GM21390 (cell line): ENCODE measurements around the gene MANEA.
"Not testable (repeated sequence)": the region's sequence is repeated elsewhere in the genome, so short reads cannot be mapped to it uniquely, and the experiment has no call there.

Source experiments
- ATAC-seq: cut with Tn5 transposase; IDR thresholded peaks from one replicate; pipeline ENCODE4 v1.9.1; 2021; ENCODE audit not compliant: unreplicated experiment

MANEA gene, protein sequence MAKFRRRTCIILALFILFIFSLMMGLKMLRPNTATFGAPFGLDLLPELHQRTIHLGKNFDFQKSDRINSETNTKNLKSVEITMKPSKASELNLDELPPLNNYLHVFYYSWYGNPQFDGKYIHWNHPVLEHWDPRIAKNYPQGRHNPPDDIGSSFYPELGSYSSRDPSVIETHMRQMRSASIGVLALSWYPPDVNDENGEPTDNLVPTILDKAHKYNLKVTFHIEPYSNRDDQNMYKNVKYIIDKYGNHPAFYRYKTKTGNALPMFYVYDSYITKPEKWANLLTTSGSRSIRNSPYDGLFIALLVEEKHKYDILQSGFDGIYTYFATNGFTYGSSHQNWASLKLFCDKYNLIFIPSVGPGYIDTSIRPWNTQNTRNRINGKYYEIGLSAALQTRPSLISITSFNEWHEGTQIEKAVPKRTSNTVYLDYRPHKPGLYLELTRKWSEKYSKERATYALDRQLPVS

DNA sequence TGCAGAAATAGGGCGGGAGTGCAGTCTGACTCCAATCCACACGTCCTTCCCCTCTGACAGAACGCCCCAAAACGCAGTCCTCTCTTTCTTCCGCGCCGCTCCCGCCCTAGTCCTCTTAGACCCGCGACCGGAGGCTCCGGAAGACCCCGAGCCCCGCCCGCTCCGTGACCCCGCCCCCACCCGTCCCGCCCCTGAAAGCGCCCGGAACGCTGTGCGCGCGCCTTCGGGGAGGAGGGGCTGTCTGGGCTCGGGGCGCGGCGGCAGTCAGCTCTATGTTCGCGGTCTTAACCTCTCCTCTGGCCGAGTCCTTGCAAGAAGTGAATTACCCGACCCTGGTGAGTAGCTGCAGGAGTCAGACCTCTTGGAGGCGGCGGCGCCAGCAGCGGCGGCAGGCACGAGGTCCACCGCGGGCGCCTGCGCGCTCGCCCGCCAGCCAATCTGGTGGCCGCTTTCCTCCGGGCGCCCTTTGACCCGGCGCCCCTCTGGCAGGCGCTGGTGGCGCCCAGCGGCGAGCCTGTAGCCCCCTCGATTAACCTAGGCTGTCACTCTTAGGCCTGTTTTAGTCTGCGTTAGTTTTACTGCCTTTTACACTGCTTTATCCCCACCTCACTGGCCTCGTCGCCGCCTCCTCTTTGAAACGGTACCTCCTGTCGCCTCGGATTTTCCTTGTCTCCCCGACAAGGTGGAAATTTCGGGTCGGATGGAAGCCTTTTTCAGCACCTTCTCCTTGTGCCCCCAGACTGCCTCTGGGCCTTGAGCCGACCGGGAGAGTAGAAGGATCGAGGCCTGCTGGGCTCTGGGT is at the start of gene MANEA:
Gene MANEA (plus strand): TSS at position 232 of the 802 bp plus-strand sequence. CDS start 8,905 bp downstream, outside the sequence.
- peak; percentile 77 for ATAC-seq

DNA sequence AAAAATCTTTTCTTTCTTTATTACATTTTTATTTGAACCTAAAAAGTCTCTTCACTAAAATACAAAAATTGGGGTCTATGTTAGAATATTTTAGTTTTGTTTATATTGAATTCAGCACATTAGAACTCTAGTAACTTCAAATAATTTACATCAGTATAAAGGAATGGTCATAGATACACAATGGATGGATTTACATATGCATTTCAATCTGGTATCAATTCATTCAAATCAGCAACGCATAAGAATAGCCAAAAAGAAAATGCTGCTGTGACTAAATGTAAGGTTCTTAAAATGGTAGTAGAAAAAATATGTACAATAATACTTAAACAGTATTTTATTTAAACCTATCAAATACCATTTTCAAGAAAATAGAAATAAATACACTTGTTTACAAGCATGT is 47.6 kb upstream of the MANEA start:
- ATAC-seq, result no peak

DNA sequence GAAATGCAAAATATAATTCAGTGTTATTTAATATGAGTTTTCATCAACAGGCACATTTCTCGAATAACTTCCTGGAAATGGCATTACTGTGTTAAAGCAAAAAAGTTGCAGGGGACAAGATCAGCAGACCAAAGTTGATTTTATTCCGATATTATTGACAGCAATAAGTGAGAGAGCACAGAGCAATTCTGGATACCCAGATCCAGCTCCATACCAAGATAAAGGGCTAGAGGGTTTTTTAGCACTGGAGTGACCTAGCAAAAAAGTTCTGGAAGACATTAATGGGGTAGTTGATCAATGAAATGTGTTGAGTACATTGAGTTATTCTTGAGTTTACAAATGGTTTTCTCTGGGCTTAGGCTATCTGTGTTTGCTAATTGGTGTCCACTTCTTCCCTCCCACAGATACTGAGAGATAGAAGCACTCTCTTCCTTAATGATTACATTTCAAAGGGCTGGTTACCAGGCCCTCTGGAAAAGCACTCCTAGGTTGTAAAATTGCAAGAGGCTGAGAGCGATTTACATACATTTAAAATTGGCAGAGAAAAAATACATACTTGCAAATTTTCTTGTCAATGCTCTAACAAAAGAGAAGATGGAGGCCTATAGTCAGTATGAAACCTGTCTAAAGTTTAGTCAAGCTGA is 47.0 kb upstream of the MANEA start:
- no peak for ATAC-seq

DNA sequence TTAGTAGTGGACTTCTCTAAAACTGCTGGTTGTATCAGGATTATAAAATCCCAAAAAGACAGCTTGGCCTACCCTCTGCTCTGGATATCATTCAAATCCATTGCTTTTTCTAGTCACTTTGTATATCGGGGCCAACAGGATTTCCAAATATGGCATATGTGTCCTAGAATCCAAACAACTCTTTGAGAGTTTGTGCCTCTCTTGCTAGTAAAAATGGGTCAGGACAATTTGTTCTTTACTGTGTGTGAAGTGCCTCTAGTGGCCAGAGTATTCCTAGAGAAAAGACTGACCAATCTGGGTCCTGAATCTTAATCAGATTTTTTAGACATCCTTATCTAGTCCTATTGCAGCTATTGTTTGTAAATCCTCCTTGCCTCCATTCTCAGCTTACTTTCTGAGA is 33.5 kb upstream of the MANEA start:
- ATAC-seq, result no peak

DNA sequence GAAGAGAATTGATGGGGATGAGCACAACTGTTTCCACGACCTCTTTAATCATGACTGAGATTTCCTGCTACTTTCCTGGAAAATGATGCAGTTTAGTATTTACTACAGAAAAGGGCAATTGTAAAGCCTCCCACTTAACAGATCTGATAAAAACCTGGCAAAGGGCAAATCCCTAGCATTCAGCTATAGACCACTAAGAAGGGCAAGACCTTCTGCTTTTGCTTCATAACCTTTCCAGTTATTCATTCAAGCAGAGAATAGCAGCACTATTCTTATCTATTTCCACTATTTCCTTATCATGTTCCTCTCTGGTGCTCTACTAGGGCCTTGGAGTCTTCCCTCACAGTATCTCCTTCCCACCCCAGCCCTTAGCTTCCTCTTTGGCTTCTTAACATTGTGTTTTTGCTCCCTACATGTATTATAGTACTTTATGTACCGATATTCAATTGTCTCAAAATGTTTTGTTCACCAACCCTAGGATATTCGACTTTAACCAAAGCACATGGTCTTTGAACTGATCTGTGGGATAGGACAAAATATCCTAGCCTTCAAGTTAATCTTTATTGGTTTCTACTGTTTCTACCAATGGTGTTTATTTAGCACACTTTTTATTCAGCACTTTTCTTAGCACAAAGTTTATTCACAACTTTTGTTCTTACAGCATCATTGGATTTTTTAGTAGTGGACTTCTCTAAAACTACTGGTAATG is 32.7 kb upstream of the MANEA start:
- no peak for ATAC-seq

DNA sequence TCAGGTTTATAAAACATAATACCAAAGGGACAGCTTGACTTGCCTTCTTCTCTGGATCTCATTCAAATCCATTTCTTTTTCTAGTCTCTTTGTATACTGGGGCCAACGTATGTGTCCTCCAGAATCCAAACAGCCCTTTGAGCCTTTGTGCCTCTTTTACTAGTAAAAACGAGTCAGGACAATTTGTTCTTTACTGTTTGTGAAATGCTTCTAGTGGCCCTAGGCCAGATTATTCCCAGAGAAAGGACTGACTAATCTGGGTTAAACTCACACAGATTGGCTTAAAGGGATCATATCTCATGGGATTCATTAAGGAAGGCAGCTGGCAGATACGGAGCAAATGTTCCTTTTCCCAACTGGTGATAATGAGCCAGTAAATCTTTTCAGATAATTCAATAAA is 32.1 kb upstream of the MANEA start:
- ATAC-seq, result no peak

DNA sequence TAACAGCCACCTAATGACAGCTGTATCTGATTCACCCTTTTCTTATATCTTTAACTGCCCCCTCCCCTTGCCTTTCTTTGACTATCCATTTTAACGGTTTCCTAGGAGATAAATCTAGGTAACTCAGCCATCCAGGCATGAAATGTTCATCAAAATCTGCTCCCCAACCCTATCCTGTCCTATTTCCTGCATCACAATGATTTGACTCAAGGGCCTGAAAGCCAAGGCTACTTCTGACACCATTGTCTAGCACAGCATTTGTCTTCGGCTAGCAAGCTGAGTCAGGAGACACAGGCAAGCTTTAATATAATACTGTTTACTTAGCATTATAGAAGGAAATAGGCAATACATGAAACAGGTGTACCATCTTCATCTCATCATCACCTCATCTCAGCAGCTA is 31.6 kb upstream of the MANEA start:
- ATAC-seq, result no peak

DNA sequence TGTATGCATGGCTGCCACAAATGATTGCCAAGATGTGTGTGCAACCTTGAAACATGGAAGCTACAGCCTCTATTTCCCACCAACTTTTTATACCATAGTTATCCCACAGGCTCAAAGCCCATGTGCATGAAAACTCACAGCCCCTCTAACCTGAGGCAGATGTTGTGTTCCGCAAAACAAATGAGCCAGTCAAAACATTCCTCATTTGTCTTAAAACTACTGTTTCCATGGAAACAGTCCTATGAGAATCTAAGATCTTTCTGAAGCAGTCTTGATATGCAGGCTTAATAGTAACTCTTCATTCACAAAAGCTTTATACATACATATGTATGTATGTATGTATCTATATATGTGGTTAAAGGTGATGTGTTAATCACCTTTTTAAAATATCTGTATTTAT is 31.2 kb upstream of the MANEA start:
- ATAC-seq, result no peak

DNA sequence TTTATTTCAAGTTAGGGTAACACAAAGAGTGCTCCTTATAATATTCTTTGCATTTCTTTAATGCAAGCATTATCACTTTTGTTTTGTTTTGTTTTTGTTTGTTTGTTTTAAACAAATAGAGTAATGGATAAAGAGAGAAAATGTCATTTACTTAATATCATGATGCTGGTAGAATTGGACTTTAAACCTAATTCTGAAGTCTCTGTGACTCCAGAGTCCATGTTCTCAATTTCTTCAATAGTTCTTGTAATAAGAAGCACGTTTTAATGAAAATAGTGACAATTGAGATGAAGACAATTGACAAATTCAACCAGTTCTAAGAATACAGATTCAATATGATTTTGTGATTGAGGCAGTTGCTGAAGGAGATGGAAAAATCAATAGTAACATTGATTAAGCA is 30.3 kb upstream of the MANEA start:
- no peak for ATAC-seq

DNA sequence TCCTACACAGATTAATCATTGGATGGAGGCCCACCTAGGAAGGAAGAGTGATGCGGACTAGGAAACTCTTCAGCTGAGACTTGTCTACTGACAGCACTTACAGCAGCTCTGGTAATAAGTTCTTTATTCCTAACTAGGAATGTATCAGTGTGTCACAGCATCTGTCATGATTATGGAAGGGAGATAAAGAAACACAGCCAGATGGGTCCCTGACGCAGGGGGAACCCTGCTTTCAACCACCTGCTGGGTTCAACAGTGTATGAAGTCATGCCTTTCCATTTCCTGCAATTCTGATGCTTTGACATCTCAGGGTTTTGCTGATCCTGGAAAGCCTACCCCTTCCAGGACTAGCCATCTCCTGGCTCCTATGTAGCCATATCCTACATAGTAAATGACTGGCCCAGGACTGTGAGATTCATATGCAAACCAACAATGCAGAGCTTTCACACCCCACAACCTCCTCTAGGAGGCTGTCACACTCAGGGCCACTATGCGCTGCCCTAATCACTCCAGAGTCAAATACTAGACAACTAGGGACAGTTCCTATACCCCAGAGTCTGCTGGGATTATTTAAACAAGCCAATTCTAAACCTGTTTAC is 29.0 kb upstream of the MANEA start:
- ATAC-seq, result no peak

DNA sequence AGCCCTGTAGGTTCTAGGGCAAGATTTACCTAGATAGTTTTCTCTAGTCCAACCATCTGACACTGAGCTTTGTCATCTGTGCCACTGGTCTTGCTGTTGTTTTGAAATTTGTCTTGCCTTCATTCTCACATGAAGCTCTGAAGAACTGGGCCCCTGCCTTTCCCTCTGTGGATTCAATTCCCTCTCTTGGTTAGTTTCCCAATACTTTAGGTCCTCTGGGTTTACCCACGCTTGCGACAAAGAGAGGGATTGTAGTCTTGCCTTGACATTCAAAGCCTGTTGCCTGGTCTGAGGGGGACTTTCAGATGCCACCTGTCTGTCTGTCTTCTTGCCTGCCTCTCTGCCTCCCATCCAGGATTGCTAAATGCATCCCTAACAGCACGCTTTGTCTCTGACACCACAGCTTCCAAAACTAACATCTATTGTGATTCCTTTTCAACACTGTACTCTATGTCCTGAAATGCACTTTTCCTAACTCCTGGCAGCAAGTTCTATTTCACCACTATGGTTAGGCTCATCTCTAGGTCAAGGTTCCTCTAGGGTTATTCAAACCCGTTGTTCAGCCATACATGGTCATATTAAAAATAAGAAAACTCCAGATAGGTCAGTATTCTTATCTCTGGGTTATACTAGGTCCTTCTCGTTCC is 25.5 kb upstream of the MANEA start:
- ATAC-seq, result no peak

DNA sequence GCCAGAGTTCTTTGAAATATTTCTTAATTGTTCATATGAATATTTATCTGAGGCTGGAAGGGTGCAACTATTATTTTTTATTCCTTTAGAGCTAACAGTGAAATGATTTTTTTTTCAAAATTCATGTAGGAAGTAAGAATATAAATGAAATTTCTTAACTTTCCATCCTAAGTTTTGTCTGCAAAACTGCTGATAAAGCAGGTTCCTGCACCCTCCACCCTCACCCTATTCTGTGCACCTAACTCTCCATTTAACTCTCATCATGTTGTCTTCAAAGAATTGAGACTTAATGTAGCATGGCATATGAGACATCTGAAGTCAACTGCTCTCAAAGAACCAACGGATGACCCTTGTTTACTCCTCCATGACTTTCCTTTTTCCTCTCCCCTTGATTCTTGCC is 23.5 kb upstream of the MANEA start:
- ATAC-seq, result no peak

DNA sequence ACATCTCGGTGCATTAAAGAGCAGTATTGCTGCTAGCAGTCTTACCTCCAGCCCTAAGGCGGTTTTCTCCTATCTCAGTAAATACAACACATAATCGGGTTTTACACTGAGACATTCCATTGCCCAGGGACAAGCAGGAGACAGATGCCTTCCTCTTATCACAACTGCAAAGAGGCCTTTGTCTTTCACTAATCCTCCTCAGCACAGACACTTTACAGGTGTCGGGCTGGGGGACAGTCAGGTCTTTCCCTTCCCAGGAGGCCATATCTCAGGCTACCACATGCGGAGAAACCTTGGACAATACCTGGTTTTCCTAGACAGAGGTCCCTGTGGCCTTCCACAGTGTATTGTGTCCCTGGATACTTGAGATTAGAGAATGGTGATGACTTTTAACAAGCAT is 16.4 kb upstream of the MANEA start:
- ATAC-seq, result not testable (repeated sequence)

DNA sequence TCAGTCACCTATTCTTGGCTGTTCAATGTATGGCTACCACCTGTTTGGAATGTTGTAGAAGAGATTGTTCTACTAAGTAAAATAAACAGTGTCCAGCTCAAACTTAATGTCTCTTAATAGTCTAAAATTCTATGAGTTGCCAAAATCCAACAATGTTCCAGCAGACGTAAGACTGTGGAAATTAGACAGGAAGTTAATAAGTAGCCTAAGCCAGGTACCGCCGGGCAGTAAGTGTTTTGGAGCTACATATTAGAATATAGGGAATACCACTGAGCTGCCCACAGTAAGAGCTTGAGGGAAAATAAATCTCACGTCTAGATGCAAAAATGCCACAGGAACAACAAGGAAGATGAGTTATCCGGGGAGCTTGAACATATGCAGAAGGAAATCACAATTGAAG is 7.8 kb upstream of the MANEA start:
- no peak for ATAC-seq

DNA sequence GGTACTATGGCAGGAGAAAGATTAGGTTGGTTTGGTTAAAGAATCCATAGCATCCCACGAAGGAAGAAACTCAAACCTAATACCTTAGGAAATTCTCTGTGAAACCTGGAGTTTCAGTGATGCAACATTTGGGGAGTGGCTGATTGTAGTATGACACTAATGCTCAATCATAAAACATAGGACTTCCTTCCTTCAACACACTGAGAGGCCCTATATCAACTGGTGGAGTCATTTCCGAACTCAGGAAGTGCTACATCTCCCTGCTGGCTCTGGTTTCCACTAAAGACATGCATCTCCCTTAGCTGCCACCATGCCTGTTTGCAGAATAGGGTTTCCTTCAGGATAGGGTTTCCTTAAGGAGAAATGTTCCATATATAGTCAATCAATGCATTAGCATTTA is 5.2 kb upstream of the MANEA start:
- no peak for ATAC-seq

DNA sequence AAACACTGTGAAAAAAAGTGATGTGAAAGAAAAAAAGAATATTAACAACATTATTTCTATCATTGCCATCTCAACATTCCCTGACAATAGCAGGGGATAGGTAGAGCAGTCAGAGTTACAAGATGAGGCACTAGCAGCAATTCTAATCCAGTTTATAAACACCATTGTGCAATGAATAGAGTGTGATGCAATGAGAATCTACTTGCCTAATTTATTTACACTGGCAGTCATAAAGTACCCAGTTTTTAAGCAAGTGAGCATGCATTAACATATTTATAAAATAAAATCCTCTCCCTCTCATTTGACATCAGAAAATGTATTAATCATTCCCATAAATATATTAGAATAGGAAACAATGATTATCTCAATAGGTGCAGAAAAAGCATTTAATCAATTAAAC is 2.5 kb upstream of the MANEA start:
- ATAC-seq, result no peak

DNA sequence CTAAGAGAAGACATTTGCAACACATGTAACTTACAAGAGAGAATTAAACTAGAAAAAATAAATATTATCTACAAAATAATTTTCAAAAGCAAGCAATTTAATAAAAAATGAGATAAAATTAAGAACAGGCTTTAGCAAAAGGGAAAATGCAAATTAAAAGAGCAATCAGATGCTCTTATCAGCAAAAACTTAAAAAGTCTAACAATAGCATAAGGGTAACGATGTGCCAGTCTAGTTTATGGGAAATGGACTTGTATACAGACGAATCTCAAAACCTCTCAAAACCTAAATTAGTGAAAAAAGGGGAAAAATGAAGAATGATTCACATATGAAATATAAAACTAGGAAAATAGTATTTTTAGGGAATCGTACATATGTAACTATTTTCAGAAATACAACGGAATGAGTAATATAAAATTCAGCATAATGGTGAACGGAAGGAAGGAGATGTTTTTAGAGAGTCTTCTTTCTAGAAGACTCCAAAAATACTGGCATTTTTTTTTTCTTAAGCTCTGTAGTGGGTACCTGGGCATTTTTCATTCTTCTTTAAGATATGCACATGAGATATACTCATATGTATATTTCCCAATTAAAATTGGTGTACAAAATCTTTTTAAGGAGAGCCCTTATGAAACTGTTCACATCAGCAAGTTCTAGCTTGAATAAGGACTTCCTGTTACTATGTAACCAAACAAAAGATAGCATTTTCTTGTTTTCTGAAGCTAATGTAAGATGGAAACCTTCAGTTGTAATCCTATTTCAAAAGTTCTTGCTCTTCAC is 927 bp upstream of the MANEA start:
- peak; percentile 31 for ATAC-seq

DNA sequence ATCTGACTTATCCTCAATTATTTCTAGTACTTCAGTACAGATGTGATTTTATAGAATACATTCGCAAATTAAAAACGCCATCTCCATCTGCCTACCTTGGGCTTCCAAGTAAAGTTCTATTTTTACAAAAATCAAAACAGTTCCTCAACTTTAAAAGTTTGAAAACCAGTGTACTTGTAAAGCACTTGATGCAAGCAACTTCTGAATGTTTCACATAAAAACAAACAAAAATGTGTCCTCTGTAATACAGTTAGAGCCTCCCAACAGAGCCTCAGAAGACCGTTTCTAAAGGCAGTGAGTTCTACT is 384 bp upstream of the MANEA start:
- ATAC-seq, result no peak

DNA sequence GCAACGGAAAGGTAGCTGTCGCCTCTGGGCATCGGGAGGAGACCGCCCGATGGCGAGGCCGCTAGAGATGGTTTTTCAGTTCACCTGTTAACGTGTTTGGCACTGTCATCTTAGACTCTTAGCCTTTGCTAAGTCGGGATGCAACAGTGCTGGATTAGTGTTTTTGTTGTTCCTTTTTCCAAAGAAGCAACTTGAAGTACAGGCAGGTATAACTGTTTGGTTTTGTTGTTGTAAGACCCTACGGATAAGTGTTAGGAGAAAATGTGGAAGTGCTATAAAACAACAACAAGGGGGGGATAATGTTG is 723 bp downstream of the MANEA start:
- peak; percentile 14 for ATAC-seq

DNA sequence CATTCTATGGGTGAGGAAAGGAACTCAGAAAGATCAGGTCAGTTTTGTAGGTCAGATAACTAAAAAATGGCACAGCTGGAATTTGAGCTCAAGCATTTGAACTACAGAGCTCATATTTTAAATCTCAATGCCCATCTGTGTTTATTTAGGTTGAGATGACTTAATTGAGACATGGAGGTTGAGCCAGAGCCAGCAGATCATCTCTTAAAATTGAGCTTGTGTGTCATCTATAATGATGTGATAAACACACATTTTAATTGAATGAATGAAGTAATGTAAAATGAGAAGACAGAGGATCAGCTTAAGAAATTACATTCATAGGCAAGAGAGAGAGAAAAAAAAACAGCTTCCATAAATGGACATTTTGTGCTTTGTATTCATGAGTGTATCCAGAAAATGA is 3.7 kb downstream of the MANEA start:
- no peak for ATAC-seq
